ENCODE measurements around the gene ARHGAP15. TPM values are rescaled to one million over a fixed set of nuclear protein-coding genes. Genes with fewer than 3 reads are reported as not detected.

ARHGAP15 gene
- total RNA-seq, 1 donor from 2014 or later = not detected

GRCh38 chr2:143491131-143491530 lies 361.9 kb downstream of the ARHGAP15 start:
- Histone ChIP-seq H3K27me3 (ENCODE audit: control insufficient read depth, insufficient read depth, low read length) (no peaks in the 10 kb centered on the region), H3K4me3 (ENCODE audit: low read depth, low read length) (no peak overlapping the region), H3K36me3 (ENCODE audit: control insufficient read depth, insufficient read depth, low read length) (no peaks in the 10 kb centered on the region)
- no peak for DNase-seq (ENCODE audit: low read depth)
- no peak for TF ChIP-seq CTCF (IDR thresholded peaks at IDR 0.05; ENCODE audit: insufficient read depth, low read length, poor library complexity, severe bottlenecking)

- DNase-seq (ENCODE audit: low read depth) = no peak
- no peak overlapping the region for H3K4me3 ChIP-seq (ENCODE audit: low read depth, low read length)
- no peaks in the 10 kb centered on the region for H3K27me3 ChIP-seq (ENCODE audit: control insufficient read depth, insufficient read depth, low read length)
- H3K36me3 ChIP-seq (ENCODE audit: control insufficient read depth, insufficient read depth, low read length) = no peaks in the 10 kb centered on the region
- TF ChIP-seq CTCF (IDR thresholded peaks at IDR 0.05; ENCODE audit: insufficient read depth, low read length, poor library complexity, severe bottlenecking) = no peak
These were observed 364.1 kb downstream of the ARHGAP15 start for GRCh38 chr2:143493339-143493738.

GRCh38 chr2:143497726-143498125 lies 368.5 kb downstream of the ARHGAP15 start:
- Histone ChIP-seq H3K4me3 (ENCODE audit: low read depth, low read length) (no peak overlapping the region), H3K27me3 (ENCODE audit: control insufficient read depth, insufficient read depth, low read length) (no peaks in the 10 kb centered on the region), H3K36me3 (ENCODE audit: control insufficient read depth, insufficient read depth, low read length) (no peaks in the 10 kb centered on the region)
- TF ChIP-seq CTCF (IDR thresholded peaks at IDR 0.05; ENCODE audit: insufficient read depth, low read length, poor library complexity, severe bottlenecking) = no peak
- no peak for DNase-seq (ENCODE audit: low read depth)

DNA sequence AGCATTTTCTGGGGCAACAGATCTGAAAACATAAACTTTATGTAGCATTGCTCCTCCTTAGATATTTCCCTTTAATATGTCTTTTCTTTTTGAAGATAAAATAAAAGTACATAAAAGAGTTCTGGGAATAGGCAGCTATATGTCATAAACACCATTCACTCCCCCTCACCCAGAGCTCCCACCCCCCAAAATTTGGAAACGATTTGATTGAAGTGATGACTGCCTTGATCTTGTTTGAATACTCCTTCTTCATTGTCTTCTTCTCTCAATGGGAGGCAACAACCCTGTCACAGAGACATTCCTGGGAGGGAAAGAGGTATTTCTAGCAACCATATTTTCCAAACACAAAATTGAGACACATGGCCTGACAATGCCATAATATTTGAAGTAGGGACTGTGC lies 369.3 kb downstream of the ARHGAP15 start:
- H3K36me3 ChIP-seq (ENCODE audit: control insufficient read depth, insufficient read depth, low read length) = no peaks in the 10 kb centered on the region
- no peak overlapping the region for H3K4me3 ChIP-seq (ENCODE audit: low read depth, low read length)
- DNase-seq (ENCODE audit: low read depth) = no peak
- TF ChIP-seq CTCF (IDR thresholded peaks at IDR 0.05; ENCODE audit: insufficient read depth, low read length, poor library complexity, severe bottlenecking) = no peak
- H3K27me3 ChIP-seq (ENCODE audit: control insufficient read depth, insufficient read depth, low read length) = no peaks in the 10 kb centered on the region

GRCh38 chr2:143499061-143499460 lies 369.8 kb downstream of the ARHGAP15 start:
- no peaks in the 10 kb centered on the region for H3K27me3 ChIP-seq (ENCODE audit: control insufficient read depth, insufficient read depth, low read length)
- no peak for DNase-seq (ENCODE audit: low read depth)
- no peaks in the 10 kb centered on the region for H3K36me3 ChIP-seq (ENCODE audit: control insufficient read depth, insufficient read depth, low read length)
- no peak for TF ChIP-seq CTCF (IDR thresholded peaks at IDR 0.05; ENCODE audit: insufficient read depth, low read length, poor library complexity, severe bottlenecking)
- no peak overlapping the region for H3K4me3 ChIP-seq (ENCODE audit: low read depth, low read length)

GRCh38 chr2:143501106-143501676 lies 372.0 kb downstream of the ARHGAP15 start:
- Histone ChIP-seq H3K27me3 (ENCODE audit: control insufficient read depth, insufficient read depth, low read length) (no peaks in the 10 kb centered on the region), H3K36me3 (ENCODE audit: control insufficient read depth, insufficient read depth, low read length) (no peaks in the 10 kb centered on the region), H3K4me3 (ENCODE audit: low read depth, low read length) (no peak overlapping the region)
- no peak for DNase-seq (ENCODE audit: low read depth)
- no peak for TF ChIP-seq CTCF (IDR thresholded peaks at IDR 0.05; ENCODE audit: insufficient read depth, low read length, poor library complexity, severe bottlenecking)

Measured in kidney epithelial cell (primary cell).